ENCODE measurements around the gene PLXNB2.
A peak's percentile ranks its signal among the peaks of the same experiment; 100 is the strongest.

PLXNB2 gene

DNA sequence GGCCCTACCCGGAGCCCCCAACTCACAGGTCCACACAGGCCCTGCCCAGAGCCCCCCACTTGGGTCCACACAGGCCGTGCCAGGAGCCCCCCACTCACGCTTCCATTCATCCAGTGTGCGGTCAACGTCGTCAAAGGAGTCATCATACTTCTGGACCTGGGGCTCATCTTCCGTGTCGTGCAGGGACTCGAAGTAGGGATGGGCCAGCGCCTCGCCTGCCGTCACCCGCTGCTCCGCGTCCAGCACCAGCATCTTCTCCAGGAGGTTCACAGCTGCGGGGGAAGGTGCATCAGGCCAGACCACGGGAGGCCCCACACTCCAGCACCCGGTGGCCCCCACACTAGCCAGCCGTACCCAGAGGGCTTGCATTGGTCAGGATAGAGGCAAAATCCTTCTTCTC is 52.3 kb downstream of the PLXNB2 start:
- no peak overlapping the region for H3K27ac ChIP-seq
- TF ChIP-seq, protein P1, sequence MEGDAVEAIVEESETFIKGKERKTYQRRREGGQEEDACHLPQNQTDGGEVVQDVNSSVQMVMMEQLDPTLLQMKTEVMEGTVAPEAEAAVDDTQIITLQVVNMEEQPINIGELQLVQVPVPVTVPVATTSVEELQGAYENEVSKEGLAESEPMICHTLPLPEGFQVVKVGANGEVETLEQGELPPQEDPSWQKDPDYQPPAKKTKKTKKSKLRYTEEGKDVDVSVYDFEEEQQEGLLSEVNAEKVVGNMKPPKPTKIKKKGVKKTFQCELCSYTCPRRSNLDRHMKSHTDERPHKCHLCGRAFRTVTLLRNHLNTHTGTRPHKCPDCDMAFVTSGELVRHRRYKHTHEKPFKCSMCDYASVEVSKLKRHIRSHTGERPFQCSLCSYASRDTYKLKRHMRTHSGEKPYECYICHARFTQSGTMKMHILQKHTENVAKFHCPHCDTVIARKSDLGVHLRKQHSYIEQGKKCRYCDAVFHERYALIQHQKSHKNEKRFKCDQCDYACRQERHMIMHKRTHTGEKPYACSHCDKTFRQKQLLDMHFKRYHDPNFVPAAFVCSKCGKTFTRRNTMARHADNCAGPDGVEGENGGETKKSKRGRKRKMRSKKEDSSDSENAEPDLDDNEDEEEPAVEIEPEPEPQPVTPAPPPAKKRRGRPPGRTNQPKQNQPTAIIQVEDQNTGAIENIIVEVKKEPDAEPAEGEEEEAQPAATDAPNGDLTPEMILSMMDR (conservative IDR thresholded peaks at IDR 0.05), result no peak

DNA sequence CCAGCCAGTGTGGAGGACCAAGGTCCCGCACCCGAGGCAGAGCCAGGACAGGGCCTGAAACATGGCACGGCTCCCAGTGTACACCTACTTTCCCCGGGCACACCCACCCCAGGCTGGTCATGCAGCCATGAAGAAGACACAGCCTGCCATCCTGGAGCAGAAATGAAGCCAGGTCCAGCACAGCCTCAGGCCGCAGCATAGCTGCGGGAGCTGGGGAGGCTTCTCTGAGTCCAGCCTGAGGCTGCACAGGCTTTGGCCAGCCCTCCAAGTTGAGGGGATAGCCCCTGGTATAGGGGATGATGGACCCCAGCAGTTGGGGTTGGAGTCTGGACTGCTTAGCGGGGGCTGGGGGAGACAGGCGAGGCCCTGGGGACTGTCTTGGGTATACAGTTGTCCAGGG is 53.5 kb downstream of the PLXNB2 start:
- no peak overlapping the region; the same call in 1 of the 2 replicates for H3K27ac ChIP-seq
- TF ChIP-seq, protein P1 (conservative IDR thresholded peaks at IDR 0.05), result no peak

DNA sequence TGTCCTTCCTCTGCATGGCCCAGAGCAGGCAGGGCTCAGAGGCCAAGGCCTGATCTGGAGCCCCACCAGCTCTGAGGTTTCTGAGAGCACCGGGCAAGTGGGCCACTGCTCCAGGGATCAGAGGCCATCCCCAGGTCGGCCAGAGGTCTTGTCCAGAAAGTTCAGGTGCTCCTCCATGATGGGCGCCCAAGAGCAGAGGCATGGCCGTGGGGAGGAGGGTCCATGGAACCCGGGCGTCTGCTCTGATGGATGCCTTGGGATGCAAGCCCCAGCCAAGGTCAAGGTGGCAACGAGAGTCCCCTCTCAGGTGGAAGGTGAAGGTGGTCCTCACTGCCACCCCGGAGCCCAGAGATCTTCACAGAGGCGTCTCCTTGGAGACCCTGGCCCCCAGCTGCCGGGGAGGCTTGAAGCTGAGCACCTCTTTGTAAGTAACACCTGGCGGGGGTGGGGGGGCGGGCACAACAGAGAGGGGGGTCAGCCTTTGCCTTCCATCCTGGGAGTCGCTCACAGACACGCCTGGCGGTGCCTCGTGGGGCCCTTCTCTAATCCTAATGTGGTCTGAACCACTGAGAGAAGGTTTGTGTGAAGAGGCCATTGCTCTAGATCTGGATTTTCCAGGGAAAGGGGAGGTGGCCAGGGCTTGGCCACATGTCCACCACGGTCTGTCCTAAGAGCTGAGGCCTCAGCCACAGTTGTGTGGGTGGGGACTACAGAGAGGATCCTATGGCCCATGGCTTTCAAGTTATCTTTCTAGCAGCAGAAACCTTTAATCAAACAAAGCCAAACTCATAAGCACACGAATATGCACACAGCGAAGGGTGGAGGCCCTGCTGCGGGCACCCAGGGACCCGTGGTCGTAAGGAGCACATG is 54.2 kb downstream of the PLXNB2 start:
- H3K27ac ChIP-seq, result no peak overlapping the region; the same call in 1 of the 2 replicates
- TF ChIP-seq, protein P1 (conservative IDR thresholded peaks at IDR 0.05), result no peak

DNA sequence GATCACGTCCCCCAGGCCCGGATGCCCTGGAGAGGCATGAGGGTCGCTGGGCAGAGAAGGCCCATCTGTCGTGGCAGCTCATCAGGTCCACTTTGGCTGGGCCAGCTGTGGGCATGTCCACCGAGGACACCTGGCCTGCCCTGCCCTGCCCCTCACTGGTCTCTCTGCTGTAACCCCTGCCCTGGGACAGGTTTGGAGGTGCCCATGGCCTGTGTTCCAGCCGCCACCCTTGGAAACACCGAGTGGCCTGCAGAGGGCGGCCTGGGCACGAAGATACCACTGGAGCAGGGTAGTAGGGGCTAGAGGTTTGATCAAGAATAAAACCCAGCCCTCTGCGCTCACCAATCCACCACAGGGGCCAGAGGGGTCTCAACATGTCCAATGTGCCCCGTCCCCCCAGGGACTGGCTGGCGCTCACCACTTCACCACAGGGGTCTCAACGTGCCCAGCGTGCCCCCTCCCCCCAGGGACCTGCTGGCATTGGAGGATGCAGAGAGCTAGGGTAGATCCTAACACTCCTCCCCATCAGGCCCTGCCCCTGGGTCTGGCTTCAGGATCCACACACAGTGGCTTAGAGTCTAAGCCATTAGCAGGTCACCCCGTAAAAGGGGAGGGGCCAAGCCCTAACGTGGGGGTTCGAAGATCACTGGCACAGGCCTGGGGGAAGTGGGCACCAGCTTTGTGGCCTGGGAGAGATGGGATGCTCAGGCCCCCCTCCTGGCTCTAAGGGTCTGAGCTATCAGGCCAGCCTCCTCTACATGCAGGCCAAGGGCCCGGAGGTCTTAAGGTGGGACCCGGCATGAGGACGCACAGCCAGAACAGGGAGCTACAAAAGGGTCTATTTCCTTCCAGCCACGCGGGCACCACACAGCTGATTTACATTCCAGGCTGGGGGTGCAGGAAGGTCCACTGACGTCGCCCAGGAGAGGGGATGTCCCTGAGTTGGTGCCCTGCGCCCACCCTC is 55.1 kb downstream of the PLXNB2 start:
- no peak overlapping the region; the same call in 1 of the 2 replicates for H3K27ac ChIP-seq
- TF ChIP-seq, protein P1 (conservative IDR thresholded peaks at IDR 0.05), result peak; percentile 69

DNA sequence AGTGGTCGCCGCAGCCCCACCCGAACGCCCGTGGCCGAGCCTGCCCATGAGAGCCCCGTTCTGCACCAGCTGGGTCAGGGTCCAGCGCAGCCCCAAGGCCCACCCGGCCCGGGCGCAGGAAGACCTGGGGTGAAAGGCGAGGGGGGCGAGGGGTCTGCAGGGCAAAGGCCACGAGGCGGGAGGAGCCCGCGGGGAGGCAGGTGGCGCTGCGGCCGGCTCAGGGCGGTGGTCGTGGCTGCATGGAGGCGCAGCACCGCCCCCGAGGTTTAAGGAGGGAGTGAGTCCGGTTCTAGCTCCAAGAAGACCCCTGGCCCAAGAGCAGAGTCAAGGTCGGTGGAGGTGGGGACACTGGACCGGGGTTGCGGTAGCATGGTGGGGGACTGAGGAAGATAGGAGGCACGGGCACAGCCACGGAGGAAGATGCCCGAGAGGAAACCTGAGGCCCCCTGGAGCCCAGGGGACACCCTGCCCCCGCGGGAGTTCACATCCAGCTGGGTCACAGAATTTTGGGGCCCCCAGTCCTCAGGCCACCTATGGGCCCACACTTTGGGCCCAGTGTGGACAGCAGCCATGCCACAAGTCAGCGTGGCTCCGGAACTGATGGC is 55.9 kb downstream of the PLXNB2 start:
- H3K27ac ChIP-seq, result peak overlapping the region; percentile 84
- TF ChIP-seq, protein P1 (conservative IDR thresholded peaks at IDR 0.05), result no peak

DNA sequence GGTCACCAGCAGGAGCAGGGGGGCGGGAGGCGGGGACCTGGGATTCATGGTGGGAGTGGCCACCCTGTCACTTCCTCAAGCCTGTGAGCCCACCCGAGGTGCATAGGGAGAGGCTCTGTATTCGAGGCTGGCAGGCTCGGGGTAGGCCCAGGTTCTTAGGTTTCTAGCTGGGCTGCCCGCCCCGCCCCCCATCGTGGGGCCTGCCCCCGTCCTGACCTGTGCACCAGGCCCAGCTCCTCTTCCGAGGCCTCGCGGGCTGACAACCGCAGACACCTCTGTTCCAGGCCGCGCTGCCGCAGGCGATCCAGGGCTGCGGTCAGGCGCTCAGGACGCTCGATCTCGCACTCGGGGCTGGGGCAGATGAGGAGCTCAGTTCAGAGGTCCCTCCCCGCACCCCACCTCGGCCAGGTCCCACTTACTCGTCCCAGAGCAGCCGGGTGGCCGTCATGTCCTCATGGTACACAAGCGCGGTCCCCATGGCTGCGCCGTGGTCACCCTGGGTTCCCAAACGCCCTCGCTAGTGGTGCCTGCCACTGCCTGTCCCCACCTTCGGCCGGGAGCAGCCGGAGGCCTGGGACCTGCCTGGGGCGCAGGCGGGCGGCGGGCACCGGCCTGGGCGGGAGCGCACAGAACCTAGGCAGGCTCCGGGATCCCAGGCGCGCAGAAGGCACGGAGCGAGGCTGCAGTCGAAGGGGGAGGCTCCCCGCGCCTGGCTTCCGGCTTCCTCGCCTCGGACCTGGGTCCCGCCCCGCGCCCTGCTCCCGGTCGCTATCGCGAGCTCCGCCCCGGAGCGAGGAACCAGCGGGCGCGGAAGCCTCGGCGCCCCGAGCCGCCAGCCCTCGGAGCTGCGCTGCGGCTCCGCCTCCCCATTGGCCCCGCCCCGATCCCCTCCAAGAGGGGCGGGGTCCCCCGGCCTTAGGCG is 56.6 kb downstream of the PLXNB2 start, which contains the start of gene HDAC10:
Gene HDAC10, minus strand, starts transcription at position 711 of the 922 bp plus-strand sequence. Its CDS starts 233 bp downstream, at position 478.
- H3K27ac ChIP-seq, result peak within 1 kb of the TSS; percentile 84

More for the DNA sequence above, 56.6 kb downstream of the PLXNB2 start, which contains the start of gene HDAC10:
- TF ChIP-seq, protein P1 (conservative IDR thresholded peaks at IDR 0.05), result no peak

All from VCaP (cell line).